ENCODE data around the gene ROS1.

DNA sequence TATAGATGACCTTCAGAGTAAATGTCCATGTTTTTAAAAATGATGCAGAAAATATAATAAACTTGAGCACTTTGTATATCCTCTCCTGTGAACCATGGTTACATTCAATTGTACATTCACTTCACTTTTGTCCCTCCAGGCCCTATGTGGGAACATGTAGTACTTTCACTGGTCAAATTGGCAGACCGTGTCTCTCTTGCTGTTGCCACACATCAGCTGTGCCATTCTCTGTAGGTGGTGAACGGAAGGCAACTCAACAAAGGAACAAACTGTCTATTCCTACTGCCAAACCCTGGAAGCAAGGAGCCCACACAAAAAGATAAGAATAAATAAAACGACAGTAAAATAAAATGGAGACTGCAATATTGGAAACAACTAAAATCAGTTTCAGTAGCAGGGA, 2.0 kb downstream of the ROS1 start:
- TF ChIP-seq, protein P1, sequence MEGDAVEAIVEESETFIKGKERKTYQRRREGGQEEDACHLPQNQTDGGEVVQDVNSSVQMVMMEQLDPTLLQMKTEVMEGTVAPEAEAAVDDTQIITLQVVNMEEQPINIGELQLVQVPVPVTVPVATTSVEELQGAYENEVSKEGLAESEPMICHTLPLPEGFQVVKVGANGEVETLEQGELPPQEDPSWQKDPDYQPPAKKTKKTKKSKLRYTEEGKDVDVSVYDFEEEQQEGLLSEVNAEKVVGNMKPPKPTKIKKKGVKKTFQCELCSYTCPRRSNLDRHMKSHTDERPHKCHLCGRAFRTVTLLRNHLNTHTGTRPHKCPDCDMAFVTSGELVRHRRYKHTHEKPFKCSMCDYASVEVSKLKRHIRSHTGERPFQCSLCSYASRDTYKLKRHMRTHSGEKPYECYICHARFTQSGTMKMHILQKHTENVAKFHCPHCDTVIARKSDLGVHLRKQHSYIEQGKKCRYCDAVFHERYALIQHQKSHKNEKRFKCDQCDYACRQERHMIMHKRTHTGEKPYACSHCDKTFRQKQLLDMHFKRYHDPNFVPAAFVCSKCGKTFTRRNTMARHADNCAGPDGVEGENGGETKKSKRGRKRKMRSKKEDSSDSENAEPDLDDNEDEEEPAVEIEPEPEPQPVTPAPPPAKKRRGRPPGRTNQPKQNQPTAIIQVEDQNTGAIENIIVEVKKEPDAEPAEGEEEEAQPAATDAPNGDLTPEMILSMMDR (IDR thresholded peaks at IDR 0.05 in 8 of 11, conservative IDR thresholded peaks at IDR 0.05 in 3 of 11): no peak
- TF ChIP-seq POLR2A (IDR thresholded peaks at IDR 0.05): no peak
